GM23338 (cell line): ENCODE data around the gene ANKS1B.

ENCODE experiments used
- CREB1 ChIP-seq: fragments of 250-450 bp; sonication (Bioruptor Pico); IDR thresholded peaks from 2 replicates; pipeline ENCODE4 v1.5.0; 2020; ENCODE audit warnings: low read depth, mild to moderate bottlenecking, moderate library complexity
- EZH2 ChIP-seq: fragments of 200-600 bp; sonication (generic); IDR thresholded peaks from one replicate; pipeline ENCODE4 v1.8.0; 2017; ENCODE audit warnings: antibody characterized with exemption, mild to moderate bottlenecking, low read depth; ENCODE audit not compliant: unreplicated experiment
- EZH2phosphoT487 ChIP-seq: fragments of 200-600 bp; sonication (generic); IDR thresholded peaks from one replicate; pipeline ENCODE4 v1.8.1; 2018; ENCODE audit warnings: antibody characterized with exemption; ENCODE audit not compliant: unreplicated experiment
- JUNB ChIP-seq: IDR thresholded peaks from one replicate; pipeline ENCODE4 v1.6.1; 2016; ENCODE audit warnings: antibody characterized with exemption; ENCODE audit not compliant: unreplicated experiment
- NANOG ChIP-seq: IDR thresholded peaks from 2 replicates; pipeline ENCODE4 v1.6.1; 2016; ENCODE audit warnings: antibody characterized with exemption, borderline replicate concordance
- POLR2AphosphoS5 ChIP-seq: IDR thresholded peaks from 2 replicates; pipeline ENCODE4 v1.6.1; 2016; ENCODE audit warnings: antibody characterized with exemption, low read depth
- STAT1 ChIP-seq: IDR thresholded peaks from one replicate; pipeline ENCODE4 v1.6.1; 2016; ENCODE audit warnings: antibody characterized with exemption; ENCODE audit not compliant: unreplicated experiment
- TF ChIP-seq, protein P1 (sequence below): IDR thresholded peaks from one replicate; pipeline ENCODE4 v1.6.1; 2018; ENCODE audit warnings: antibody characterized with exemption; ENCODE audit not compliant: unreplicated experiment
- TF ChIP-seq, protein P2 (sequence below), 2 experiments: fragments of 200-600 bp in 1 of 2; sonication (generic) in 1 of 2; conservative IDR thresholded peaks; 2 replicates each; pipeline versions ENCODE4 v1.5.1 to v1.6.1; 2016 to 2017; ENCODE audit warnings: antibody characterized with exemption in 2 of 2, low read depth in 2 of 2, mild to moderate bottlenecking in 2 of 2, moderate library complexity in 1 of 2
- TF ChIP-seq, protein P3 (sequence below): IDR thresholded peaks from 2 replicates; pipeline ENCODE4 v1.6.1; 2016; ENCODE audit warnings: antibody characterized with exemption

DNA sequence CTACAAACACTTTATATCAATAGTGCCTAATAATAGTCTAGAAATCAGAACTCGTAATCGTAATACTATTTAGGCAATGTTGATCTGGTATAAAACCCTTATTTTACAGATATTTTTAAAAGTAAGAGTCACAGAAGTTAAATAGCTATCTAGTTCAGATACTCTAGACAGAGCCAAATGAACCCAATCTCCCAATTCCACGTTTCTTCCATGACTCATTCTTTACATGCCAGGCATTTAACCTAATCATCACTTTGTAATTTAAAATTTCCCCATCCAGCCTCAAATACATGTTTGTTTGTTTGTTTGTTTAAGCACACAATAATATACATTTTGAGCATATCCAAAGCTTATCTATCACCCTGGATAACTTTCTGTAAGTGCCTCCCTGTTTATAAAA, 373.6 kb downstream of the ANKS1B start:
- TF ChIP-seq, protein P1, sequence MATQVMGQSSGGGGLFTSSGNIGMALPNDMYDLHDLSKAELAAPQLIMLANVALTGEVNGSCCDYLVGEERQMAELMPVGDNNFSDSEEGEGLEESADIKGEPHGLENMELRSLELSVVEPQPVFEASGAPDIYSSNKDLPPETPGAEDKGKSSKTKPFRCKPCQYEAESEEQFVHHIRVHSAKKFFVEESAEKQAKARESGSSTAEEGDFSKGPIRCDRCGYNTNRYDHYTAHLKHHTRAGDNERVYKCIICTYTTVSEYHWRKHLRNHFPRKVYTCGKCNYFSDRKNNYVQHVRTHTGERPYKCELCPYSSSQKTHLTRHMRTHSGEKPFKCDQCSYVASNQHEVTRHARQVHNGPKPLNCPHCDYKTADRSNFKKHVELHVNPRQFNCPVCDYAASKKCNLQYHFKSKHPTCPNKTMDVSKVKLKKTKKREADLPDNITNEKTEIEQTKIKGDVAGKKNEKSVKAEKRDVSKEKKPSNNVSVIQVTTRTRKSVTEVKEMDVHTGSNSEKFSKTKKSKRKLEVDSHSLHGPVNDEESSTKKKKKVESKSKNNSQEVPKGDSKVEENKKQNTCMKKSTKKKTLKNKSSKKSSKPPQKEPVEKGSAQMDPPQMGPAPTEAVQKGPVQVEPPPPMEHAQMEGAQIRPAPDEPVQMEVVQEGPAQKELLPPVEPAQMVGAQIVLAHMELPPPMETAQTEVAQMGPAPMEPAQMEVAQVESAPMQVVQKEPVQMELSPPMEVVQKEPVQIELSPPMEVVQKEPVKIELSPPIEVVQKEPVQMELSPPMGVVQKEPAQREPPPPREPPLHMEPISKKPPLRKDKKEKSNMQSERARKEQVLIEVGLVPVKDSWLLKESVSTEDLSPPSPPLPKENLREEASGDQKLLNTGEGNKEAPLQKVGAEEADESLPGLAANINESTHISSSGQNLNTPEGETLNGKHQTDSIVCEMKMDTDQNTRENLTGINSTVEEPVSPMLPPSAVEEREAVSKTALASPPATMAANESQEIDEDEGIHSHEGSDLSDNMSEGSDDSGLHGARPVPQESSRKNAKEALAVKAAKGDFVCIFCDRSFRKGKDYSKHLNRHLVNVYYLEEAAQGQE, result no peak
- TF ChIP-seq POLR2AphosphoS5, result no peak
- TF ChIP-seq, protein P2, sequence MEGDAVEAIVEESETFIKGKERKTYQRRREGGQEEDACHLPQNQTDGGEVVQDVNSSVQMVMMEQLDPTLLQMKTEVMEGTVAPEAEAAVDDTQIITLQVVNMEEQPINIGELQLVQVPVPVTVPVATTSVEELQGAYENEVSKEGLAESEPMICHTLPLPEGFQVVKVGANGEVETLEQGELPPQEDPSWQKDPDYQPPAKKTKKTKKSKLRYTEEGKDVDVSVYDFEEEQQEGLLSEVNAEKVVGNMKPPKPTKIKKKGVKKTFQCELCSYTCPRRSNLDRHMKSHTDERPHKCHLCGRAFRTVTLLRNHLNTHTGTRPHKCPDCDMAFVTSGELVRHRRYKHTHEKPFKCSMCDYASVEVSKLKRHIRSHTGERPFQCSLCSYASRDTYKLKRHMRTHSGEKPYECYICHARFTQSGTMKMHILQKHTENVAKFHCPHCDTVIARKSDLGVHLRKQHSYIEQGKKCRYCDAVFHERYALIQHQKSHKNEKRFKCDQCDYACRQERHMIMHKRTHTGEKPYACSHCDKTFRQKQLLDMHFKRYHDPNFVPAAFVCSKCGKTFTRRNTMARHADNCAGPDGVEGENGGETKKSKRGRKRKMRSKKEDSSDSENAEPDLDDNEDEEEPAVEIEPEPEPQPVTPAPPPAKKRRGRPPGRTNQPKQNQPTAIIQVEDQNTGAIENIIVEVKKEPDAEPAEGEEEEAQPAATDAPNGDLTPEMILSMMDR (conservative IDR thresholded peaks at IDR 0.05; ENCODE audit: low read depth in 2 of 2), result no peak
- TF ChIP-seq EZH2, result no peak
- TF ChIP-seq, protein P3, sequence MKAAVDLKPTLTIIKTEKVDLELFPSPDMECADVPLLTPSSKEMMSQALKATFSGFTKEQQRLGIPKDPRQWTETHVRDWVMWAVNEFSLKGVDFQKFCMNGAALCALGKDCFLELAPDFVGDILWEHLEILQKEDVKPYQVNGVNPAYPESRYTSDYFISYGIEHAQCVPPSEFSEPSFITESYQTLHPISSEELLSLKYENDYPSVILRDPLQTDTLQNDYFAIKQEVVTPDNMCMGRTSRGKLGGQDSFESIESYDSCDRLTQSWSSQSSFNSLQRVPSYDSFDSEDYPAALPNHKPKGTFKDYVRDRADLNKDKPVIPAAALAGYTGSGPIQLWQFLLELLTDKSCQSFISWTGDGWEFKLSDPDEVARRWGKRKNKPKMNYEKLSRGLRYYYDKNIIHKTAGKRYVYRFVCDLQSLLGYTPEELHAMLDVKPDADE, result no peak
- no peak for TF ChIP-seq NANOG
- no peak for TF ChIP-seq EZH2phosphoT487
- TF ChIP-seq CREB1 (CRISPR knock-in tag), result no peak
- TF ChIP-seq JUNB, result no peak
- TF ChIP-seq STAT1, result no peak
